Measurements from ENCODE around the gene OR7A17.

The OR7A17 gene

GRCh38 chr19:14889994-14890642 lies 4.2 kb upstream of the OR7A17 start:
- DNase-seq (ENCODE audit: low spot score), result no peak
- TF ChIP-seq CTCF (IDR thresholded peaks at IDR 0.05), result no peak
- Histone ChIP-seq H3K4me3 (no peak overlapping the region), H3K27ac (no peak overlapping the region)

GRCh38 chr19:14871619-14872230 lies 14.2 kb downstream of the OR7A17 start:
- no peak for DNase-seq (ENCODE audit: low spot score)
- no peak overlapping the region for H3K4me3 ChIP-seq
- TF ChIP-seq CTCF (IDR thresholded peaks at IDR 0.05), result no peak

GRCh38 chr19:14868497-14868896 lies 17.4 kb downstream of the OR7A17 start:
- Histone ChIP-seq H3K27ac (no peak overlapping the region), H3K4me3 (no peak overlapping the region)
- no peak for TF ChIP-seq CTCF (IDR thresholded peaks at IDR 0.05)
- DNase-seq (ENCODE audit: low spot score), result no peak

More at GRCh38 chr19:14871619-14872230, 14.2 kb downstream of the OR7A17 start:
- no peak overlapping the region for H3K27ac ChIP-seq

- DNase-seq (ENCODE audit: low spot score), result no peak
- TF ChIP-seq CTCF (IDR thresholded peaks at IDR 0.05), result no peak
- Histone ChIP-seq H3K27ac (no peak within 1 kb of the TSS), H3K4me3 (no peak within 1 kb of the TSS)
These were observed 37.1 kb downstream of the OR7A17 start, which contains the start of gene OR7A10 for GRCh38 chr19:14848822-14849221. OR7A10 (minus strand) TSS chr19:14848922; CDS start chr19:14841877, 7,045 bp downstream.

GRCh38 chr19:14843578-14843977 lies 42.4 kb downstream of the OR7A17 start:
- Histone ChIP-seq H3K4me3 (no peak overlapping the region), H3K27ac (no peak overlapping the region)
- no peak for TF ChIP-seq CTCF (IDR thresholded peaks at IDR 0.05)
- DNase-seq (ENCODE audit: low spot score), result no peak

- no peak for DNase-seq (ENCODE audit: low spot score)
- no peak overlapping the region for H3K27ac ChIP-seq
- H3K4me3 ChIP-seq, result no peak overlapping the region
- TF ChIP-seq CTCF (IDR thresholded peaks at IDR 0.05), result no peak
These were observed 42.8 kb downstream of the OR7A17 start for GRCh38 chr19:14843169-14843568.

GRCh38 chr19:14840206-14840605 lies 45.7 kb downstream of the OR7A17 start:
- H3K4me3 ChIP-seq, result no peak overlapping the region
- H3K27ac ChIP-seq, result no peak overlapping the region
- TF ChIP-seq CTCF (IDR thresholded peaks at IDR 0.05), result no peak
- no peak for DNase-seq (ENCODE audit: low spot score)
